ENCODE results near the gene CCDC110. TPM values are rescaled to one million over a fixed set of nuclear protein-coding genes. Genes with fewer than 3 reads are reported as not detected.
A peak's percentile ranks its signal among the peaks of the same experiment; 100 is the strongest.

The CCDC110 gene
- total RNA-seq, 1 experiment from 2014 or later: 2.7 TPM

- peak; percentile 76 for DNase-seq (ENCODE audit: low read depth)
Observed at GRCh38 chr4:185421366-185422124, 50.0 kb downstream of the CCDC110 start.

- no peak for DNase-seq (ENCODE audit: low read depth)
Observed at GRCh38 chr4:185416955-185417354, 54.6 kb downstream of the CCDC110 start.

GRCh38 chr4:185412412-185412811 lies 59.1 kb downstream of the CCDC110 start:
- no peak for DNase-seq (ENCODE audit: low read depth)

- DNase-seq (ENCODE audit: low read depth): no peak
Observed at GRCh38 chr4:185411849-185412248, 59.7 kb downstream of the CCDC110 start.

DNA sequence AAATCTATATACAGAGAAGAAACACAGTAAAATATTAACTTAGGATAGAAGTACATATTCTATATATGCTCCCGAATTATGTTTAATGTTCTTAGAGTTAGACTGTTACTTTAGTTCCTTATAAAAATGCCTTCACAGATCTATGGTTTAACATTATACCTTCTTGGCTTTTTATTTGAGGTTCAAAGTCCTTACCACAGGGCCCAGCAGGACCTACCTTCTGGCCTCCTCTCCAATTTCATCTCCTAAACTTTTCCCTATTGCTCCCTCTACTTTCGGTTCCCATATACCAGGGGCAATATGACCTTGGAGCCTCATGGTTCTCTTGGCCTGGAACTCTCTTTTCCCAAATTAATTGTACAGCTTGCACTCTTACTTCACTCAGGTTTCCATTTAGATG lies 63.1 kb downstream of the CCDC110 start:
- DNase-seq (ENCODE audit: low read depth): no peak

DNA sequence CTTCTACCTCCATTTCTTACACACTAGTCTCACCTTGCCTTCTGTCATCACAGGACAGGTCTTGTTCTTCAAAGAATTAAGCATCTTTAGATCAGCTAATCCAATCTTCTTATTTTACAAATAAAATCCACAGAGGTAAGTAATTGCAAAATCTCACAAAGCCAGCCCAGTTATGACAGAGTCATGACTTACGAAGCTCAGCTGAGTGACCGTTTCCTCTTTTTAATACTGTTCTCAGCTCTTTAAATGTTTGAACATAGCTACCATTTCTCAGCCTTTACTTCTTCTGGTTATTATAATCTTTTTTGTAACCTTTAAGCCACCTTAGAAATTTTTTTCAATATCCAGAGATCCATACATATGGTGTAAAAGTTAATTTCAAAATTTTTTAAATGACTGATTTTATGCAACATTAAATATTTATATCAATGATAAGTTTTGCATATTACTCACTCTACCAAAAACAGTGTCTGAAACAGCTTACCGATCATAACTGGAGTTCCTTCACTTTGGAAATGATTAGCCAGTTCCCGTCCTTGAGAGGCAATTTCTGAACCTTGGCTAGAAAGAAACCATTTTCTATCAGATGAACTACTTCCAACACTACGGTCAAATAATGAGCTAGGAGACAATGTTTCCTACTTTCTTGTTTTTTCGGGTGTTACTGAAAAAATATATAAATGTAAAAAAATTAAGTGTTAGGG lies 66.1 kb downstream of the CCDC110 start:
- DNase-seq (ENCODE audit: low read depth): no peak

DNA sequence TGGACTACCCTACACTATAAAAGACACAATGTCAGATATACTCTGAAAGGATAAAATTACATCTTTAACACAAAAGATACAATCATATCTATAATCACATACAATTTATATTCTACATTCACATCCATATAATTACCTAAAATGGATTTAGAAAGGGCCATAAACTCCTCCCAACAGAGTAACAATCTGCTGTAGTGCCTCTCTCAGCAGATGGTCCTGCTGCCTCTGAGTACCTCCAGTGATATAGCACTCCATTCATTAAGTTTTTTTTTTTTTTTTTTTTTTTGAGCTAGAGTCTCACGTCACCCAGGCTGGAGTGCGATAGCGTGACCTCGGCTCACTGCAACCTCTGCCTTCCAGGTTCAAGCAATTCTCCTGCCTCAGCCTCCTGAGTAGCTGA lies 67.5 kb downstream of the CCDC110 start:
- no peak for DNase-seq (ENCODE audit: low read depth)

DNA sequence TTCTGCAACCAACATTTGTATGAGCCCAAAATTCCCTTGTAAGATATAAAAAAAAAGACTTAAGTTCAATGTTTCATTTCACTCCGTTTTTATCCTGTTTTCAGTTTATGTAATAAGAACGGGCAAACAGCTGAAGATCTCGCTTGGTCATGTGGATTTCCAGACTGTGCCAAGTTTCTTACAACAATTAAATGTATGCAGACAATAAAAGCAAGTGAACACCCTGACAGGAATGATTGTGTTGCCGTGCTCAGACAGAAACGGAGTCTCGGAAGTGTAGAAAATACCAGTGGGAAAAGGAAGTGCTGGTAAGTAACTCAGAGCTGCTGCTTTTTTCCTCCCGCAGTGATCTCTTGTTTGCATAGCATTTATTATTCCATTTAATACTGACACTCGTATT lies 72.1 kb downstream of the CCDC110 start:
- no peak for DNase-seq (ENCODE audit: low read depth)

- DNase-seq (ENCODE audit: low read depth): no peak
Observed at GRCh38 chr4:185398618-185399017, 72.9 kb downstream of the CCDC110 start.

DNA sequence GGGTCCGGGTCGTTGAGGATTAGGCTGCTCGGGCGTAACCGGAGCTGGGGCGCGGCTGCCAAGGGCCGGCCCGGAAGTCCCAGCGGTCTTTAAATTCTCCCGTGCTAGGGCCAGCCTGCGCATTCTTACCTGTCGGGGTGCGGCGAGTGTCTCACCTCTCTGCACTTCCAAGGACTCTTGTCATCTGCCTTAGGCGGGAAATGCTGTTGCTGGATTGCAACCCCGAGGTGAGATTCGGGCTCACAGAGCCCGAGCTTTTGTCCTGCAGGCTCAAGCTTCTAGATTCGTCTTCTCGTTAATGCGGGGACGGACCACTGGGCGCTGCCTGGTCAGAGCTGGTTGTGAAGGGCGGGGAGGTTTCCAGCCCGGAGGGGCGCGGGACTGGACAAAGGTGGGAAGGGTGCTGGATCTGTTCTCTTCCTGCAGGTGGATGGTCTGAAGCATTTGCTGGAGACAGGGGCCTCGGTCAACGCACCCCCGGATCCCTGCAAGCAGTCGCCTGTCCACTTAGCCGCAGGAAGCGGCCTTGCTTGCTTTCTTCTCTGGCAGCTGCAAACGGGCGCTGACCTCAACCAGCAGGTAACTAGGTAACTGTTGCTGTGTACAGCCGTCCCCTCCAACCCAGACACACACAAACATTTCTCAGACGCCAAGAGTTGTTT lies 74.7 kb downstream of the CCDC110 start, which contains the start of gene ANKRD37:
ANKRD37 (plus strand) TSS at position 118 of the 662 bp plus-strand sequence; CDS start at position 201, 83 bp downstream.
- DNase-seq (ENCODE audit: low read depth): peak; percentile 78

DNA sequence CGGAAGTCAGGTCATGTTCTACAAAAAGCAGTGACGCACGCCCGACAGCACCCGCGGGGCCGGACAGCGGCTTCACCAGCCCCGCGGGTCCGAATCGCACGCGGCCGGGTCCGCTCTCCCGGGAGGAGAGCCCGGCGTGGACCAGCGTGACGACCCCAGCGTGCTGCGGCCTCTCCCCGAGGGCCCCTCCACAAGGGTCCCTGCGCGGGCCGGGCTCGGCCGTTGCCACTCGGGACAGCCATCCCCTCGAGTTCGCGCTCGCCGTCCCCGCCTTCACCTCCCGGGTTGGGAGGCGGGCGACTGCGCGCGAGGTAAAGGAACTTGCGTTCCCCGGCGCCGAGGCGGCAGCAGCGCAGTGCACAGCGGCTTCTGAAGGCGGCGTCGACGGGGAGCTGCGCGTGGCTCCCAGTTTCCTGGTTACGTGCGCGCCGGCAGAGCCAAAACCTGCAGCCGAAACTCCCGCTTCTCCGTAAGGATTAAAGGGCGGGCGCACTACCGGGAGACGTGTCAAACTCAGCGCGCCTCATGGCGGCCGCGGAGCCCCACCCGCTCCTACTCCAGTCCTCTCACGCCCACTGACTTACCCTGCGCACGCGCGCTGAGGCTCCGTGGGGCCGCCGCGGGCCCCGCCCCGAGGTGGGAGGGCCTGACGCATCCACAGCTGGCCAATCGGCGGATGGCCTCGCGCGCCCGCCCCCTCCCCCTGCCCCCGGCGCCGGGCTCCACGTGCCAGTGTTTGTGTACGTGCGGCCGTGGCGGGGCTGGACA lies 75.4 kb downstream of the CCDC110 start:
- peak; percentile 97 for DNase-seq (ENCODE audit: low read depth)

DNA sequence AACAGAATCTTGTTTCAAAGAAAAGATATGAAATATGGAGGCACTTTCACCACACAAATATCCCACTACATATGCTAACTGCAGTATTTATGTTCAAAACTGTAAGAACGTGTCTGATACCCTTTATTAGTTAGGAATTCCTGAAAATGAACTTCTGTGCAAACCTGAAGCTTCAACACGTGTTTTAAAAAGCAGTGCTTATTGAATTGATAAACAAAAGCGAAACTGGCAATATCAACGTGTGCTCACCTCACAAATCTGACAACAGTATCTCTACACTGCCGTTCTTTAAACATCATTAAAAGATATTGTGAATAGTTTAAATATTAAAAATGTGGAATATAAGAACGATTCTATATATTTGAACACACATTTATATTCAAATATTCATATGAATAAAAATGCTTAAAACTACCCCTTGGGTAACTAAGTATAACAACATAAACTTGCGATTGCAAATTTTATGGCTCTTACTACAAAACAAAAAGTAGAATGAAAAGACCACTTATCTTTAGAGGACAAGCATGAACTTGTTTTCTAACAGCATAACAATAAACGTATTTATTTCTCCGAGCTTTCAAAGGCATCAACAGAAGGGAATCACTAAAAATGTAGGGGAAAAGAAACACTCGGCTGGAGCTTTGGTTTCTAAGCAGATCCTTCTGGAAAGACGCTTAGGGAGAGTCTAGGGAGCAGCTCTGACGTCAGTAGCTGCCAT lies 76.1 kb downstream of the CCDC110 start, which contains the start of gene LRP2BP:
LRP2BP (minus strand) TSS at position 687 of the 718 bp plus-strand sequence. CDS start 17,738 bp downstream, outside the sequence.
- DNase-seq (ENCODE audit: low read depth): no peak

Other genes starting within 250 kb of the CCDC110 start
- 0.45 and 1.1 TPM in 2 replicates for gene LRP2BP, start 75.8 kb downstream of the CCDC110 start, total RNA-seq (2014; rRNA removed)
- gene ANKRD37, start 74.9 kb downstream of the CCDC110 start, total RNA-seq (2014; rRNA removed): 10.8 and 14.4 TPM in 2 replicates
- gene UFSP2, start 45.8 kb downstream of the CCDC110 start, total RNA-seq (2014; rRNA removed): 39.2 and 42.8 TPM in 2 replicates
- gene PDLIM3, start 63.8 kb upstream of the CCDC110 start, total RNA-seq (2014; rRNA removed): 783 and 1,256 TPM in 2 replicates